GM18517 (cell line): ENCODE data around the gene ANKRA2.
"Not testable (repeated sequence)": the region's sequence is repeated elsewhere in the genome, so short reads cannot be mapped to it uniquely, and the experiment has no call there.

ENCODE experiments used
- ATAC-seq: cut with Tn5 transposase; IDR thresholded peaks from one replicate; pipeline ENCODE4 v1.9.1; 2021; ENCODE audit warnings: mild to moderate bottlenecking, moderate library complexity; ENCODE audit not compliant: unreplicated experiment

Gene ANKRA2

DNA sequence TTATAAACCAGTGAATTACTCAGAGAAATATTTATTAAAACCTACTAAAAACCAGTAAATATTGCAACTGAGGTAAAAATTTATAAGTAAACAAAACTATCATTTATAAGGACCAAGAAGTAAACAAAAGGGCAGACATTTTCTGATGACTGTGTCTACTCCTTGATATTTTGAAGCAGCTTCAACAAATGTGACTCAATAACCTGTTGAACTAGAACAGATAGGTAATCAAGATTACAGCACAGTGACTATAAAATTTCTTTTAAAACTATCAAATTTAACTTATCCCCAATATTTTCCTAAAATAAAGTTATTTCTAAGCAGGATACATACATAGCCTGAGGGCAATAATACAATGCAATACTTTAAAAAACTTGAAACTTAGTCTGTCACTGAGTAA, 12.8 kb downstream of the ANKRA2 start:
- no peak for ATAC-seq

DNA sequence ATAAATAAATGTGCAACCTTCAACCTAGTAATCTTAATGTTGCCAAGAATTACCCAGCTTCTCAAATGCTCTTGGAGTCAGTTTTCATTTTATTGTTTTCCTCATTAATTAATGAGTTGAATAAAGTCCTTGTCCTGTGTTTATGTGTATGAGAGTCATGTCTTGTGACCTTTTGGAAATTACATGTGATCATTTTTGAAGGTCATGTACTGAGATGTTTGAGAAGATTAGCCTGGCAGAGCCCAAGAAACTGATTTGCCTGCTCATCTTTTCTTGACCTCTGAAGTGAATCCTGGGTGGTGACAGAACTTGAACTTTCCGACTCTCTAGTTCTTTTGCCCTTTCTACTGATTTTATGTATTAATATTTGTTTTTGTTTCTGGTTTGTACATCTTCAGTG, 15.4 kb downstream of the ANKRA2 start:
- no peak for ATAC-seq

DNA sequence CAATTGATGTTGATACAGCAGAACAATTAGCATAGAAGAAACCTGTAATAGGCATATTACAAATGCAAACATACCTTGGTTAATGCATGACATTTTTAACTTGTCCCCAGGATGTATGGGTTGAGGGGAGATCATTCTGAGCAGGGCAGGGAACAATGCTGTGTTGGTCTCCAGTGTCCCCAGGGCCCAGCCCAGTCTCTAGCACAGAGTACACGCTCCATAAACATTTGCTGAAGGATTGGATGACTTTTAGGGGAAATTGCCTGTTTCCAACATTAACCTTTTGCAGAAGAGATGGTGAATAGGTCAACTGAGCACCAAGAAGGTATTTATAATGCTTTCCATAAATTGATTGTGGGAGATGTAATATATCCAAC, 20.0 kb downstream of the ANKRA2 start:
- no peak for ATAC-seq

DNA sequence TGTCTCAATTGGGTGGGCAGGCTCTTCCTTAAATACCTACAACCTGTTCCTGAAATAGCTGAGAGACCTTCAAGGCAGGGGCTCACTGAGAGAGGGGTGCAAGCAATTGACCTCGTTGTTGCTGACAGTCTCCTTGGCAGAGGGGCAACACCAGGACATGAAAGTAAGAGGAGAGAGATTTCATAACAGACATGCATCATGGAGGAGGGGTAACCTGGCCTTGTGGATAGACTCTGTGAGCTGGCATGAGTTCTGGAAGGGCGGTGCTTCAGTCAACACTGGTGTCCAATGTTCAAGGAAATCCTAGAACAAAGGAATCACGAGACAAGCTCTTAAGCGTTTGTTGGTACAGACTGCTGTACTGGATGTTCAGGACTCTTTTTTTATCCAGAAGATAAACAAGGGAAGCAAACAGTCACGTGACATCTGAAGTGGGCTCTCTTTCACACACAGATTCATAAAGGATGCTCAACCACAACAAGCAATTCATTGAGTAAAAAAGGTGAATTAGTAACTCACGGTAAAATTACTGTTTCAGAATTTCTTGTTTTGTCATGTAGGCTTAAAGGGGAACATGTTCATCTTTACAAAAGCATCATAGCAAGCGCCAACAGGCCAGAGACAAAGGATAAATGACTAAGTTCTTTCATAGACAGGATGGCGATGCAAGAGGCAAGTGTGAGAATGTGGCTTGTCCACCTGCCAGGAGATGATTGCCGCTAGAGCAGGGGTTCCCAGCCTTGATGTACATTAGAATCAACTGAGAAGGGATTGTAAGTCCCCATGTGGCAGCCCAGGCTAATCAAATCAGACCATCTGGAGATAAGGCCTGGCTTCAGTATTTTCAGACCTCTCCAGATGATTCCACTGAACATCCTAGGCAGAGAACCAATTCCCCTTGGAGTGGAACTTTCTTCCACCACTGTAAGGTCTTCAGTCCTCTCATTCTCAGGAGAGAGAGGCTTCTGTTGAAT, 20.7 kb downstream of the ANKRA2 start:
- ATAC-seq = no peak

DNA sequence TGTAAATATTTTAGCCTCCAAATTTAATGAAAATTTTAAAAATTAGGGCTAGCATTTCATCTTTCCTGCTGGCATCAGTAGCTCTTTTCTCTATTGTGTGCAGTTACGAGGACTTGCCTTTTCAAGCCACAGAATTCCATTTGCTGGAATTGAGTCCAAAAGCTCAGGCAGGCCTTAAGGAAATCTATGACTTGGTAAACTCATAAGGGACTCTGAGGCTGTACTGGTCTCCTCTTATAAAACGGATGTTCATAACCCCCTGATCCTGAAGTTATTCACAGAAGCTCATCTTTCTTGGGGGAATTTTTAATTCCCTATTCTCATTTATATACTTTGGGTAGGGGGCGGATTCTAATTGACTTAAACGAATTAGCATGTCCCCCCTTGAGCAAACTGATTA, 23.4 kb downstream of the ANKRA2 start:
- ATAC-seq = no peak

DNA sequence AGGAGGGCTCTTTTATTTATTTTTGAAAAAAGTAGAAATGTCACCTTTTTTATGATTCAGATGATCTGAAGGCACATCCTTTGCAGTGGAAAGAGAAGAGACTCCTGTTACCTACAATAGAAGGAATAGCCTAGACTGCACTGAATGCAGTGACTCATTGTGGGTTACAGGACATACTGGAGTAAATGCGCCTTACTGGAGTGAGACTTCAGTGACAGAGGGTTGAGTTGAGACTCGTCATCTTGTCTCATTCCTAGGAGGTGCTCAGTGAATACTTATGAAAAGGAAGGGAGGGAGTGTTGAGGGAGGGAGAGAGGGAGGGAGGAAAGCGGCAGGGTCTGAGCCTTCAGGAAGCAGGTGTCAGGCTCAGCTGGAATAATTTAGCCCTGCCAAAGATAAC, 25.2 kb downstream of the ANKRA2 start:
- no peak for ATAC-seq

DNA sequence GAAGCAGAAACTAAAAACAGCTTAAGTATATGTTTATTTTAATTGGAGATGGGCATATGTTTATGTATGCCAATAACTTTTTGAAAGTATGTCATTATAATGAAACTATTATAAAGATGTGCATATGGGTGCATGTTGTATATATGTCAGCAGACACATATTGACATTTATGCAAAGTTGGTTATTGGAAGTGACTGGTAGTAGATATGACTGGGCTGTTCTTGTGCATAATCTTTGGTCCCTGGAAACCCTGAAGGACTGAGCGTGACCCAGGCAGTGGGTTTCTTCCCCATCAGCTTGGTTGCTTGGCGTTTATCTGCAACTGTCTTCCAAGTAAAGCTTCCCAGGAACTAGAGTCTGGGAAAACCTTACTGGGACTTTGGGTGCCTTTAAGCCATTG, 25.7 kb downstream of the ANKRA2 start:
- no peak for ATAC-seq

DNA sequence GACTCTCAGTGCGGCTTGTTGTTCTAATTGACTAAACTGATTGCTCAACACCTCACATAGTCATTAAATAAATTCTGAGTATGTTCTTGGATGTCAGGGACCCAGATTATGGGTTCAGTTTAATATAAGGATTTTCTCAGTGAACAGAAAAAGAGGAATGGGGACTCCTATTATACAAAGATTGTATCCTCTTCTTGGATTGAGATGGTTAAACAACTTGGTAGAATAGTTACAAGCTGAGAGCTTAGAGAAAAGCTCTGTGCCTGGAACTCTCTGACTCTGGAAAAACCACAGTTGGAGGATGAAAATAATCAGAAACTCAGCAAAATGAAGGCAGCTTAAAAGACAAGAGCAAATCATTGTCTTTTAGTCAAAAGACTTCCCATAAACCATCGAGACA, 30.5 kb downstream of the ANKRA2 start:
- no peak for ATAC-seq

DNA sequence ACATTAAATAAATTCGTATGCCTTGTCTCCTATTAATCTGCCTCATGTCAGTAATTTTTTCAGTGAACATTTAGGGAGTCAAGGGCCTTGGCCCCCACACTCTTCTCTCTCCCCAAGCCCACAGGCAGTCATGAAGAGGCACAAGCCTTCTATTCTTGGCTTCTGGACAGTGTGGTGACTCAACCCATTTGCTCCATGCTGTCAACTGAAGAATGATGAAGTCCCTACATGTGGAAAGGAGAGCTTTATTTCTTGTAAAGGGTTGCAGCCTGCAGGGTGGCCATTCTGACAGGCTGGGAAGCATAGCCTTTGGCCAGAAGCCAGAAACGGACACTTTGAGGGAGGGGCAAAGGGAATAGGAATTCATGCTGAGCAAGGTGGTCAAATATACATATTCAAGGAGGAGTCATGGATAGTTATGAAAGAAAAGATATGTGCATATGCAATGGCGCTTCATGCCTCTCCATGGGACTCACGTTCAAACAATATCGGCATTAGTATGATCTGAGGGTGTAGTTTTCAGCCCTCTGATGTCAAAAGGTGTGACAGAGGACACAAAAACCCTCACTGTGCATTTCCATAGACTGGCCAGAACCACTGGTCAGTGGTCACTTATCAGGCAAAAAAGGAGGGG, 31.3 kb downstream of the ANKRA2 start:
- no peak for ATAC-seq

DNA sequence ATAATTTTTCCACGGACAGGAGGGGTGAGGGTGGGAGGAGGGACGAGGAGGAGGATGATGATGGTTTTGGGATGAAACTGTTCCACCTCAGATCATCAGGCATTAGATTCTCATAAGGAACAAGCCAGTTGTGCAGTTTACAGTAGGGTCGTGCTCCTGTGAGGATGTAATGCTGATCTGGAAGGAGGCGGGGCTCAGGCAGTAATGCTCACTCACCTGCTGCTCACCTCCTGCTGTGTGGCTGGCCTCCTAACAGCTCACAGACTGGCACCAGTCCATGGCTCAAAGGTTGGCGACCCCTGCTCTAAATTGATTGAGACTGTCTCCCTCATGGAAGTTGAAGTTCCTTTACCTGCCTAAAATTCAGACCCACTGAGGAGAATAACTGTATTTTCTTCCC, 33.2 kb downstream of the ANKRA2 start:
- ATAC-seq = no peak

DNA sequence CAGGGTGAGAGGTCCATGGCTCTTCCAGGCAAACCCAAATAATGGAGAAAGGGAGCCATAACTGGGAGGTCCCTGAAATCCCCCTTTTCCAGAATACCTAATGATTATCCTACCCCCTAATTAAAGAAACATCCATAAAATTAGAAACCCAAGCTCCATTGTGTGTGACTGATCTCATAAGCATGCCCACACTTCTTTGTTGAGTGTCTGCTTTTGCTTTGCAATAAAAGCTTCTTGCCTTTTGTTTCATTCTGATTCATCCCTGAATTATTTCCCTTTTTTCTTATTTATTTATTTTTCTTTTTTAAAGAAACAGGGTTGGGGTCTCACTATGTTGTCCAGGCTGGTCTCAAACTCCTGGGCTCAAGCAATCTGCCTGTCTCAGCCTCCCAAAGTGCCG, 34.1 kb downstream of the ANKRA2 start:
- ATAC-seq = no peak

DNA sequence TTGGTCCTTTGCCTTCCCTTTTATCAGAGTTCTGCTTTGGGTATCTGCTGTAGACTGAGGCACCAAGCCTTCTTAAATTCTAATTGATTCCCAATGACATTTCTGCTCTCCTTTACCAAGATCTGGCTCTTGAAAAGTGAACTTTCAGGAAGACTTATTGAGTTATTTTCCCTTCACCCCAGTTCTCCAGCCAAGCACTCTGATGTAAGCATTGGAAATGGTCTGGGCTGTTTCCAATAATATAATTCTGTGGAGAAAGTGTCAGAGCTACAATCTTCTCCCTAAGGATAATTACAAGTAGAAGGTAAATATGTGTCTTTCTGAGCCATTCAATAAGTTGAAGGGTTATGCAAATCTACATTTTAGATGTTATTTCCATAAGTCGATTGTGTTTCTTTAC, 36.4 kb downstream of the ANKRA2 start:
- ATAC-seq = no peak

DNA sequence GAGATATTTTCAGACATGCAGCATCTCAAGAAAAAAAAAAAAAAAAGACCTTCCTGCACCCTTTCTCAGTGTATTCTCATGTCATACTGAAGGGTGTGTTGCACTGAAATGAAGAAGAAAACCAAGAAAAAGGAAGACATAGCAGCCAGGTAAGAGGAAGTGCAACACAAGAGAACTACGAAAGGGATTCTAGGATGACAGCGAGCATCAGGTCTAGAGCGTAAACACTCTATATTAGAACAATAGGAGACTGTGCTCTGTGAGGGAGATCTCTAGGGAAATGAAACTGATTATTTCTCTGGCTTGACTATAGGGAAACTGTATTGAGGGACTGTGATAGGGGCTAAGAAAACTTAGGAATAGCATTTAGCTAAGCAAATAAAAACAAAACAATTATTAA, 37.2 kb downstream of the ANKRA2 start:
- ATAC-seq = no peak

DNA sequence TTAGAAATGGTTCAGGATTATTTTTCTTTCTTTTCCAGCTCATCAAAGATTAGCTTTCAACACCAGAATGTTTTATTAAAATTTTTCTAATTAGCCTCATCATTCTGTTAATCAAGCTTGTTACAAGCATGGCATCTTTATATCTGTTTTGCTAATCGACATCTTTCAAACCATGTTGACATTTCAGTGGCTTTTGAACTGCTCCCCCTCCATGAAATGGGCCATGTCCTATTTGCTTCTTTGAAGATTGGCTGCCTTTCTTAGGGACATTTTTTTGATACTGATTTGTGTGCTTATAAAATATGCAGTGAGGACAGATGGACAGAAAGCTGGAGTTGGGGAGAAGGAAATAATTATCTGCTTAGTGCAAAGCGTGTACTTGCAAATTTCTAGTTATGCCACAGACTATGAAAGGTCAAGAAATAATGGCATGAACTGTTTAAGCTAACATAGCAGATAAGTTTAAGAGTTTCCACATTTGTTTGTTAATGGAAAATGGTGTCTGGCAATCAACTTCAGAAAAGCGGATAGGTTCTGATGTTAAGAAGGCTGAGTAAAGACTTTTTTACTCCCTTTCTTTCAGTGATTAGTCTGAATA, 39.7 kb downstream of the ANKRA2 start:
- ATAC-seq = no peak

DNA sequence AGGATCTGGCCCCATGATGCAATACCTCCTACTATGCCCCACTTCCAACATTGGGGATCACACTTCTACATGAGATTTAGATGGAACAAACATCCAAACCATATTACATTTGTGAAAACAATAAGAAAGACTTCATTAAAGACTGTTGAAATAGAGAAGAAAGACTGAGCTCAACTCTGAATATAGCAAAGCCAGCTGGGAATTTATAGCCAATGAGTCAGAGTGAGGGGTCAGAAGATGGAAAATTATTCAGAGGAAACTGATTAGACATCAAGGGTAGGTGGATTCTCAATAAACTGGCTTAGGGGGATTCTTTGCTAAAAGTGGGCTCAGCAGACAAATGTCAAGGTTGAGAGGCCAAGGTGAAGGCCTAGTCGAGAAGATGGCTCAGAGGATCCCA, 41.6 kb downstream of the ANKRA2 start:
- no peak for ATAC-seq

DNA sequence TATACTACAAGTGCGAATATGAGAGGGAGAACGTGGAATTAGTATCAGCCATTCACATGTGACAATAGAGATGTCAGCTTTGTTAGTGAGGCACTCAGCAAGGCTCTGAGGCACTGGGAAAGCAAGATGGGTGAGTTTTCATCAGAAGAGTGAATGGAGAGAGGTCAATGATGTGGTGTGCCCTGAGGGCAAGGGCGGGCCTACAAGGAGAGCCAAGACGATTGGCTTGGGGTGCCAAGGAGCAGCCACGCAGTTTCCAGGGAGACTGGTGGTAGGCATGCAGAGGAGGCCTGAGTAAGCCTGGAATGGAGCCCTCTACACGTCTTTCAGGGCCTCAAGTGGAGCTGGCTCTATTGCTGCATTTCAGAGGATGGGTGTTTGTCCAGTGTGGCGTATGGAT, 42.5 kb downstream of the ANKRA2 start:
- no peak for ATAC-seq

DNA sequence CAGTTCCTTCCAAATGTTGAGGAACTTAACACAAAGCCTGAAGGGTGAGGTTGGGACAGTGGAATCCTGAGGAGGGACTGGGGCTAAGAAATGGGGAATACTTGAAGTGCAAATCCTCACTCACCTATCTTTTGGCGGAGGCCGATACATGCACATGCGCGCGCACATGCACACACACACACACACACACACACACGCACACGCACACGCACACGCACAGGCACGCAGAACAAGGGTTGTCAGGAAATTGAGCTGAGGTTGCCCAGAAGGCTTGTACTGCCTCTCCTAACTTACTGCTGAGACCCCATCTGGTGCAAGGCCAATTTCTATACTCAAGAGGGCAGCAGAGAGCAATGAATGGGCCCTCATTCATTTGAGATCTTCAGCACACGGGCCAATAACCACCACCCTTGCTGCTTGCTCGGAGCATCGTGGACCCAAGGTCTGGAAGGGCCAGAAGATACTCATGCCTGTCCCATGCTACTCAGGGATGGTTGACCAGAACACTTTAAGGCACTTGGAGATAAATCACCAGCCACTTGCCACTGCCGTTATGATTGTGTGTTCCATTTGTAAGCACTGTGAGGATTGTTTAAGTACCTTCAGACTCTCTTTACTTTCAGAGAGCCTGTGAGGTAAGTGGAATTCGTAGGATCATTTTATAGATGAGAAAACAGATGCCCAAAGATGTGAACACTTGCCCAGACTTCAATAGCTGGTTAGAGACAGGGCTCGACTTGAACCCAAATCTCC, 45.7 kb downstream of the ANKRA2 start:
- ATAC-seq = peak; percentile 97

DNA sequence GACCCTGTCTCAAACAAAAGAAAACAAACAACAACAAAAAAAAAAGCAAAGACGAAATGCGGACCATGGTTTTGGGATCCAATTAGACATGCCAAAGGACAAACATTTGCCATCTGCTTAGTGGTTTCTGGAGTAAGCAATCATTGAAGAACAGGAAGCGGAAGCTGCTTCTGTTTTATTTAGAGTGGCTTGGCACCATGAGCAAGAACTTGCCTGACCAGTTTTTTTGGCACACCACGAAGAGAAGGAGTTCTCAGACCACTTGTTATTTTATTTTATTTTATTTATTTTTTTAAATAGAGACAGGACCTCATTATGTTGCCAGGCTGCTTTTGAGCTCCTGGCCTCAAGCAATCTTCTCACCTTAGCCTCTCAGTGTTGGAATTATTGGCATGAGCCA, 50.2 kb downstream of the ANKRA2 start:
- no peak for ATAC-seq

DNA sequence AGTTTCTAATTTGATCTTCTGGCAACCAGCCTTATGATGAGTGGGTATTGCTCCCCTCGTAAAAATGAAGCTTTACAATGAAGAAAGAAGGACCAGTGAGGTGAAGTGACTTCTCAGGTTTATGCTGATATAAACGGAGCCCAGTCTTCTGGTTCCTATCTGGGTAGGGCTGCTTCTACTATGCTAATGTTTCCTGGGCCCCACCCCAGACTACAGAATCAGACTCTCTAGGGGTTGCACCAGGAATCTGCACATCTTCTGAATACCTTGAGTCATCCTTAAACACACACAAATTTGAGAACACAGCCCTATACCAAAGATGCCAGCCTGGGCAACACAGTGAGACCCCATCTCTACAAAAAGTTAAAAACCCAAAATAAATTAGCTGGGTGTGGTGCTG, 51.0 kb downstream of the ANKRA2 start:
- no peak for ATAC-seq

DNA sequence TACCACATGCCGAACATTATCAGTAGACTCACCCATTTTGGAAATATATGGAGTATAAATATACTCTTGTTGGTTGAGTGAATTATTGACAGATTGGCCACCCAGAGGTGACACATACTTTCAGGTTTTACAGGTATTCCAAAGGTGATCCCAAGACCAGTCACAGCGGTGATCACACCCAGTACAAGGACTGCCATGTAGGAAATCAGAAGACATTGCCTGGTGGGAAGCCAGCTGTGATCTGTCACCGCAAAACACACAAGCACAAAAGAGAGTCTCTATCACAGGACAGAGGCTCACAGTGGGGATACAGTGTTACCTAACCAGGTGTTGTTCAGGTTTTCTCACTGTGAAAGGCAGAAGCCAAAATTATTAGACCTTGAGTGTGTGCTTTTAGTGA, 51.4 kb downstream of the ANKRA2 start:
- no peak for ATAC-seq

DNA sequence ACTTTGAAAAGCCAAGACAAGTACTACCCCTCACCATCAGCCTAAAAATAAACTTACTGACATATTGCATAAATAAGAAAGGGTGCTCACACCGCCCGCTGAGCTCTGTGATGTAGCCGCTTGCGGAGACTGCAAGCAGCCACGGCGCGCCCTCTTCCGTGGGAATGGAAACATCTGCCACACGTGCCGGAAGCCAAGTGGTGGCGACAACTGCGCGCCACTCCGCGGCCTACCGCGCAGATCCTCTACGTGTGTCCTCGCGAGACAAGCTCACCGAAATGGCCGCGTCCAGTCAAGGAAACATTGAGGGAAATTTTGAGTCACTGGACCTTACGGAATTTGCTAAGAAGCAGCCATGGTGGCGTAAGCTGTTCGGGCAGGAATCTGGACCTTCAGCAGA, 56.9 kb downstream of the ANKRA2 start:
- not testable (repeated sequence) for ATAC-seq
